ENCODE results near the gene FKBP6. TPM values are rescaled to one million over a fixed set of nuclear protein-coding genes. Genes with fewer than 3 reads are reported as not detected.
A peak's percentile ranks its signal among the peaks of the same experiment; 100 is the strongest.
"Not testable (repeated sequence)": the region's sequence is repeated elsewhere in the genome, so short reads cannot be mapped to it uniquely, and the experiment has no call there.

FKBP6 gene
- total RNA-seq, 4 donors from 2014 or later = 0.14 TPM; not detected in 3

- Histone ChIP-seq H3K36me3 (no peaks in the 10 kb centered on the region), H3K27ac (no peak overlapping the region), H3K4me1 (no peaks in the 10 kb centered on the region), H3K9me3 (no peaks in the 10 kb centered on the region), H3K4me3 (no peak overlapping the region), H3K27me3 (no peaks in the 10 kb centered on the region)
- no peak for DNase-seq
- intact Hi-C loops (cut with DNase I; ENCODE audit: low total_unique reads) = no loop called here
- no peak for TF ChIP-seq POLR2A (IDR thresholded peaks at IDR 0.05)
- no peak for TF ChIP-seq CTCF (IDR thresholded peaks at IDR 0.05)
Observed at GRCh38 chr7:73395538-73396503, 67.9 kb downstream of the FKBP6 start.

GRCh38 chr7:73397521-73398281, 69.7 kb downstream of the FKBP6 start:
- intact Hi-C loops (cut with DNase I; ENCODE audit: low total_unique reads) = no loop called here
- DNase-seq = peak; percentile 30 to 47
- Histone ChIP-seq H3K9me3 (no peaks in the 10 kb centered on the region), H3K36me3 (no peaks in the 10 kb centered on the region), H3K4me3 (no peak overlapping the region), H3K27ac (peak overlapping the region; percentile 45 to 49), H3K4me1 (no peaks in the 10 kb centered on the region), H3K27me3 (no peaks in the 10 kb centered on the region)
- TF ChIP-seq POLR2A (IDR thresholded peaks at IDR 0.05) (no peak), CTCF (IDR thresholded peaks at IDR 0.05) (no peak)

GRCh38 chr7:73399185-73400050, 71.5 kb downstream of the FKBP6 start:
- H3K4me3 ChIP-seq; intact Hi-C loops (cut with DNase I; ENCODE audit: low total_unique reads): not testable (repeated sequence)
- peak; percentile 74 to 81 for DNase-seq

GRCh38 chr7:73404860-73405259, 76.9 kb downstream of the FKBP6 start:
- H3K4me1 ChIP-seq; H3K36me3 ChIP-seq; H3K27me3 ChIP-seq; H3K4me3 ChIP-seq; H3K27ac ChIP-seq; intact Hi-C loops (cut with DNase I; ENCODE audit: low total_unique reads); H3K9me3 ChIP-seq; DNase-seq: not testable (repeated sequence)

More at GRCh38 chr7:73399185-73400050, 71.5 kb downstream of the FKBP6 start:
- H3K36me3 ChIP-seq, H3K27me3 ChIP-seq, H3K9me3 ChIP-seq, H3K4me1 ChIP-seq: not testable (repeated sequence)
- H3K27ac ChIP-seq = peak overlapping the region in 1 of 2 donors; percentile 45

Small RNAs within 50 kb of the gene (small RNA-seq; reads per million reads assigned to genes)
- not detected for gene RF00019
- gene RNU6-1080P = not detected

Other genes with a start within 250 kb of the FKBP6 start
- gene SPDYE9, start 242.1 kb upstream of the FKBP6 start, total RNA-seq = under 1 TPM in 1 of 4 donors, not detected in 3; 0.14 TPM
- 10 to 100 TPM in 2 of 4 donors, 1 to 10 TPM in 2; 5.9 to 27.1 (median 13.7) TPM for gene NSUN5, start 19.3 kb upstream of the FKBP6 start, total RNA-seq
- gene TRIM50, start 79 bp upstream of the FKBP6 start, total RNA-seq = under 1 TPM in 1 of 4 donors, not detected in 3; 0.21 TPM
- gene FZD9, start 105.6 kb downstream of the FKBP6 start, total RNA-seq = 1 to 10 TPM in 1 of 4 donors, under 1 TPM in 2, not detected in 1; 0.55 to 1.5 (median 0.90) TPM
- gene BAZ1B, start 194.1 kb downstream of the FKBP6 start, total RNA-seq = 10 to 100 TPM; 29.5 to 79.5 (median 59.8) TPM
- 10 to 100 TPM; 13.8 to 63.5 (median 43.7) TPM for gene BCL7B, start 229.5 kb downstream of the FKBP6 start, total RNA-seq